Osteocyte (in vitro differentiated cells): ENCODE data around the gene B4GALT7. TPM values are rescaled to one million over a fixed set of nuclear protein-coding genes. Genes with fewer than 3 reads are reported as not detected.
"Not testable (repeated sequence)": the region's sequence is repeated elsewhere in the genome, so short reads cannot be mapped to it uniquely, and the experiment has no call there.

ENCODE experiments used
- DNase-seq: peaks from one replicate; pipeline ENCODE4 v3.0.0; 2021; ENCODE audit warnings: mixed read lengths; ENCODE audit not compliant: unreplicated experiment; ENCODE audit errors: extremely low spot score
- H3K27ac Mint-ChIP-seq: one replicate; pipeline ENCODE4 v1.8.0; 2021; ENCODE audit warnings: mild to moderate bottlenecking, mixed read lengths; ENCODE audit not compliant: unreplicated experiment
- H3K27me3 Mint-ChIP-seq: one replicate; pipeline ENCODE4 v1.8.0; 2021; ENCODE audit warnings: mixed read lengths; ENCODE audit not compliant: unreplicated experiment
- H3K36me3 Mint-ChIP-seq: one replicate; pipeline ENCODE4 v1.8.0; 2021; ENCODE audit warnings: mixed read lengths; ENCODE audit not compliant: unreplicated experiment
- H3K4me1 Mint-ChIP-seq: one replicate; pipeline ENCODE4 v1.8.0; 2021; ENCODE audit warnings: mixed read lengths; ENCODE audit not compliant: unreplicated experiment
- H3K4me3 Mint-ChIP-seq: one replicate; pipeline ENCODE4 v1.8.0; 2021; ENCODE audit warnings: mild to moderate bottlenecking, moderate library complexity, mixed read lengths; ENCODE audit not compliant: unreplicated experiment
- H3K9me3 Mint-ChIP-seq: one replicate; pipeline ENCODE4 v1.8.0; 2021; ENCODE audit warnings: mixed read lengths; ENCODE audit not compliant: unreplicated experiment
- CTCF ChIP-seq: fragments of 200-600 bp; sonication (generic); IDR thresholded peaks from 2 replicates; pipeline ENCODE4 v1.5.0; 2021; ENCODE audit warnings: antibody characterized with exemption, mild to moderate bottlenecking, moderate library complexity
- total RNA-seq: library from RNA; stranded (reverse); gene quantifications from 2 replicates; pipeline ENCODE4 v1.2.1, GENCODE V29; 2021

B4GALT7 gene
- total RNA-seq, 1 donor from 2014 or later = 36.0 TPM

GRCh38 chr5:177657846-177658245, 57.9 kb downstream of the B4GALT7 start:
- peak; percentile 10 for TF ChIP-seq CTCF
- not testable (repeated sequence) for H3K9me3 Mint-ChIP-seq, H3K36me3 Mint-ChIP-seq, H3K27ac Mint-ChIP-seq, H3K4me3 Mint-ChIP-seq, H3K27me3 Mint-ChIP-seq, DNase-seq, H3K4me1 Mint-ChIP-seq

- H3K9me3 Mint-ChIP-seq, H3K27ac Mint-ChIP-seq, H3K4me1 Mint-ChIP-seq, H3K4me3 Mint-ChIP-seq, H3K36me3 Mint-ChIP-seq, H3K27me3 Mint-ChIP-seq, DNase-seq: not testable (repeated sequence)
Observed at GRCh38 chr5:177658542-177658941, 58.6 kb downstream of the B4GALT7 start.

Other genes starting within 250 kb of the B4GALT7 start
- gene LMAN2, start 248.5 kb upstream of the B4GALT7 start, total RNA-seq = 102 and 109 TPM in 2 replicates
- 6.2 and 7.4 TPM in 2 replicates for gene RGS14, start 242.2 kb upstream of the B4GALT7 start, total RNA-seq
- not detected in 2 replicates for gene SLC34A1, start 215.7 kb upstream of the B4GALT7 start, total RNA-seq
- not detected in 2 replicates for gene PFN3, start 199.5 kb upstream of the B4GALT7 start, total RNA-seq
- gene F12, start 190.6 kb upstream of the B4GALT7 start, total RNA-seq = 1.0 and 1.5 TPM in 2 replicates
- 35.6 and 38.2 TPM in 2 replicates for gene GRK6, start 173.5 kb upstream of the B4GALT7 start, total RNA-seq
- 2.8 and 4.4 TPM in 2 replicates for gene PRR7, start 153.3 kb upstream of the B4GALT7 start, total RNA-seq
- 248 and 249 TPM in 2 replicates for gene DBN1, start 126.5 kb upstream of the B4GALT7 start, total RNA-seq
- 312 and 358 TPM in 2 replicates for gene PDLIM7, start 102.5 kb upstream of the B4GALT7 start, total RNA-seq
- gene DOK3, start 90.3 kb upstream of the B4GALT7 start, total RNA-seq = 5.5 and 7.2 TPM in 2 replicates
- gene DDX41, start 83.2 kb upstream of the B4GALT7 start, total RNA-seq = 68.7 and 83.1 TPM in 2 replicates
- gene FAM193B, start 45.6 kb upstream of the B4GALT7 start, total RNA-seq = 82.0 and 97.2 TPM in 2 replicates
- gene TMED9, start 7.9 kb upstream of the B4GALT7 start, total RNA-seq = 216 and 248 TPM in 2 replicates
- gene FAM153A, start 182.8 kb downstream of the B4GALT7 start, total RNA-seq = not detected in 2 replicates